Peyer's patch (tissue), 4 donors: Measurements from ENCODE around the gene GRIFIN.

Source experiments
- POLR2A ChIP-seq, 2 donors: fragments of 450-650 bp; IDR thresholded peaks; one replicate each; pipeline ENCODE4 v1.5.1; 2017; ENCODE audit warnings: antibody characterized with exemption in 2 of 2, mild to moderate bottlenecking in 2 of 2, moderate library complexity in 2 of 2
- TF ChIP-seq, protein P1 (sequence below), 6 experiments: fragments of 450-650 bp in 4 of 6; fragments of 200-600 bp in 2 of 6; sonication (generic) in 1 of 6; IDR thresholded peaks; one replicate each; pipeline ENCODE4 v1.5.1; 2017 to 2019; ENCODE audit warnings: antibody characterized with exemption in 6 of 6, mild to moderate bottlenecking in 3 of 6, moderate library complexity in 1 of 6

DNA sequence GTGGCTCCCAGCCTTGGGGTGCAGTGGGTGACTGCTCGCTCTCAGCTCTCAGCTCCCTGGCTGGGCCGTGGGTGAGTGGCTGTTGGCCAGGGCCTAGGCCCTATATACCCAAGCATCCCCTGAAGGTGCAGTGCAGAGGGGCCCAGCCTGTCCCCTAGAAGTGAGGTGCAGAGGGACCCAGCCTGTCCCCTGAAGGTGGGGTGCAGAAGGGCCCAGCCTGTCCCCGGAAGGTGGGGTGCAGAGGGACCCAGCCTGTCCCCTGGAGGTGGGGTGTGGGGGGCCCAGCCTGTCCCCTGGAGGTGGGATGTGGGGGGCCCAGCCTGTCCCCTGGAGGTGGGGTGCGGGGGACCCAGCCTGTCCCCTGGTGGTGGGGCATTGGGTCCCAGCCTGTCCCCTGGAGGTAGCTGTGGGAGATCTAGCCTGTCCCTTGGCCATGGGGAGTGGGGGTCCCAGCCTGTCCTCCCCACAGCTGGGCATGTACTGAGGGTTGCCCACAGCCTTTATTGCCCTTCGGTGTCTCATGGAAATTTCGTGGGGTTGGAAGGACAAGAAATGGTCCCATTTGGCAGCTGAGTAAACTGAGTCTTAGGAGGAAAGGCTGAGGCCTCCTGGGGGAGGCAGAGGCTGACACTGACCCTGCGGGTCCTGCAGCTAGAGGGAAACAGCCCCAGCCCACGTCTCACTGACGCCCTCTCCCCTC is 25.9 kb upstream of the GRIFIN start:
- TF ChIP-seq POLR2A (IDR thresholded peaks at IDR 0.05): no peak
- TF ChIP-seq, protein P1, sequence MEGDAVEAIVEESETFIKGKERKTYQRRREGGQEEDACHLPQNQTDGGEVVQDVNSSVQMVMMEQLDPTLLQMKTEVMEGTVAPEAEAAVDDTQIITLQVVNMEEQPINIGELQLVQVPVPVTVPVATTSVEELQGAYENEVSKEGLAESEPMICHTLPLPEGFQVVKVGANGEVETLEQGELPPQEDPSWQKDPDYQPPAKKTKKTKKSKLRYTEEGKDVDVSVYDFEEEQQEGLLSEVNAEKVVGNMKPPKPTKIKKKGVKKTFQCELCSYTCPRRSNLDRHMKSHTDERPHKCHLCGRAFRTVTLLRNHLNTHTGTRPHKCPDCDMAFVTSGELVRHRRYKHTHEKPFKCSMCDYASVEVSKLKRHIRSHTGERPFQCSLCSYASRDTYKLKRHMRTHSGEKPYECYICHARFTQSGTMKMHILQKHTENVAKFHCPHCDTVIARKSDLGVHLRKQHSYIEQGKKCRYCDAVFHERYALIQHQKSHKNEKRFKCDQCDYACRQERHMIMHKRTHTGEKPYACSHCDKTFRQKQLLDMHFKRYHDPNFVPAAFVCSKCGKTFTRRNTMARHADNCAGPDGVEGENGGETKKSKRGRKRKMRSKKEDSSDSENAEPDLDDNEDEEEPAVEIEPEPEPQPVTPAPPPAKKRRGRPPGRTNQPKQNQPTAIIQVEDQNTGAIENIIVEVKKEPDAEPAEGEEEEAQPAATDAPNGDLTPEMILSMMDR (IDR thresholded peaks at IDR 0.05): no peak
